Transverse colon (tissue), 4 donors: ENCODE results near the gene PLXNB2. TPM values are rescaled to one million over a fixed set of nuclear protein-coding genes. Genes with fewer than 3 reads are reported as not detected.
A peak's percentile ranks its signal among the peaks of the same experiment; 100 is the strongest.

Source experiments
- DNase-seq: peaks from one replicate; pipeline ENCODE4 v3.0.0-alpha.2; 2019
- H3K27ac ChIP-seq, 4 donors: fragments of 200-600 bp; sonication (generic); 2 replicates each; pipeline ENCODE4 v1.5.1; 2016 to 2018; ENCODE audit warnings: inconsistent platforms in 4 of 4
- H3K27me3 ChIP-seq: fragments of 200-600 bp; sonication (generic); 2 replicates; pipeline ENCODE4 v1.5.1; 2017; ENCODE audit warnings: inconsistent platforms
- H3K36me3 ChIP-seq, 4 donors: fragments of 200-600 bp; sonication (generic); 2 replicates each; pipeline ENCODE4 v1.5.1; 2017 to 2019; ENCODE audit warnings: inconsistent platforms in 4 of 4
- H3K4me1 ChIP-seq, 4 donors: fragments of 200-600 bp; sonication (generic); 2 replicates each; pipeline ENCODE4 v1.5.1; 2017 to 2020; ENCODE audit warnings: inconsistent platforms in 4 of 4
- H3K4me3 ChIP-seq, 4 donors: fragments of 200-600 bp; sonication (generic); 1 replicate in 1 of 4; 2 replicates in 3 of 4; pipeline versions ENCODE4 v1.5.1 to v1.6.1; 2017 to 2019; ENCODE audit warnings: inconsistent platforms in 4 of 4
- H3K9me3 ChIP-seq, 2 donors: fragments of 200-600 bp; sonication (generic); 2 replicates each; pipeline ENCODE4 v1.5.1; 2017 to 2019; ENCODE audit warnings: inconsistent platforms in 2 of 2
- EP300 ChIP-seq: sonication (generic); formaldehyde crosslinking; IDR thresholded peaks from one replicate; pipeline ENCODE4 v1.6.1; 2017; ENCODE audit warnings: antibody characterized with exemption, low read depth
- POLR2A ChIP-seq: fragments of 450-650 bp; IDR thresholded peaks from one replicate; pipeline ENCODE4 v1.6.1; 2016; ENCODE audit warnings: antibody characterized with exemption, mild to moderate bottlenecking, moderate library complexity
- POLR2AphosphoS5 ChIP-seq, 3 donors: sonication (generic); formaldehyde crosslinking; IDR thresholded peaks; one replicate each; pipeline ENCODE4 v1.6.1; 2016; ENCODE audit warnings: antibody characterized with exemption in 3 of 3
- WGBS, 2 donors: methylation state at CpG; one replicate each; pipeline ENCODE4 v1.1.5; 2018; ENCODE audit warnings: low coverage in 1 of 2; 5-methylcytosine and 5-hydroxymethylcytosine counted together
- in situ Hi-C, 4 donors: fragments of 200-750 bp; cut with MboI; loops; one replicate each; pipeline versions ENCODE4 v1.15.0 to v1.15.1; 2017; ENCODE audit warnings: low sequenced_read_pairs in 3 of 4, low pct_ligation_motif_present in 1 of 4, low pct_unique_long_range_greater_than_20kb in 1 of 4
- intact Hi-C: fragments of 100-400 bp; cut with DNase I; formaldehyde crosslinking; loops from one replicate; pipeline ENCODE4 v1.15.1; 2023; ENCODE audit warnings: low total_unique reads
- total RNA-seq, 4 donors: library from RNA; depleted of rRNA; stranded (reverse); fragments of >200 nt; gene quantifications; one replicate each; pipeline ENCODE4 v1.1.0, GENCODE V29; 2016
- TF ChIP-seq, protein P1 (sequence below), 5 experiments: fragments of 200-600 bp in 3 of 5; fragments of 450-650 bp in 2 of 5; sonication (generic) in 3 of 5; IDR thresholded peaks; 1 replicate in 2 of 5; 2 replicates in 3 of 5; pipeline ENCODE4 v1.5.1; 2016 to 2017; ENCODE audit warnings: antibody characterized with exemption in 5 of 5, inconsistent platforms in 3 of 5, mild to moderate bottlenecking in 2 of 5, moderate library complexity in 1 of 5

PLXNB2 gene
- total RNA-seq, 4 donors from 2014 or later, result 305 to 880 (median 460) TPM

DNA sequence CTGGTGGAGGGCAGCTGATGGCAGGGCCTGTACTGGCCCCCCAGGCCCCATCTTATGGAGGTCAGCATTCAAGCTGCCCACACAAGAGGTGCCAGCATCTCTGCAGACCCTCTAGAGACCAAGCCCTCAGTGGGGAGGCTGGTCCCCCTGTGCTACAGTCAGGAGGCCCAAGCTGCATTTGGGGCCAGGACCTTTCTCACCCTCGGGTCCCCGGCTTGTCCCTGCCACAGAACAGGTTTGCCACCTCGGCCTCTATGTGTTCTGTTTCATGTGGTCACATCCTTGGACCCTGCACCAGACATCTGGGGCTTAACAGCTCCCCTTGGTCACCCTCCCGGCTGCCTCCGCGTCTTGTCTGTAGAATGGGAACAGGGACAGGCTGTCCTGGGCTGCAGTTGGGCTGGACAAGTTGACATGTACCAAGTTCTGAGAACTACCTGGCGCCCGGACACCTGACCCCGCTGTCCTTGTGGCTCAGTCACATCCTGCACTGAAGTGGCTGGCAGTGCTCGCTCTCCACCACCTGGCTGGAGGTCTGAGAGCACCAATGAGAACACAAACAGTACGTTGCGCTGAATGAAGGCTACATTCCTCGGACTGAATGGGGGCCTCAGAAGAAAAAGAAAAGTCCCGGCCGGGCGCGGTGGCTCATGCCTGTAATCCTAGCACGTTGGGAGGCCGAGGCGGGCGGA, 2.7 kb upstream of the PLXNB2 start:
- Histone ChIP-seq H3K4me3 (no peak overlapping the region), H3K36me3 (no peaks in the 10 kb centered on the region), H3K4me1 (peaks cover 14 to 49% (median 36%) of the 10 kb centered on the region in 4 donors), H3K9me3 (no peaks in the 10 kb centered on the region), H3K27me3 (no peaks in the 10 kb centered on the region), H3K27ac (no peak overlapping the region)
- TF ChIP-seq POLR2AphosphoS5 (IDR thresholded peaks at IDR 0.05) (no peak), EP300 (no peak), POLR2A (no peak)
- TF ChIP-seq, protein P1, sequence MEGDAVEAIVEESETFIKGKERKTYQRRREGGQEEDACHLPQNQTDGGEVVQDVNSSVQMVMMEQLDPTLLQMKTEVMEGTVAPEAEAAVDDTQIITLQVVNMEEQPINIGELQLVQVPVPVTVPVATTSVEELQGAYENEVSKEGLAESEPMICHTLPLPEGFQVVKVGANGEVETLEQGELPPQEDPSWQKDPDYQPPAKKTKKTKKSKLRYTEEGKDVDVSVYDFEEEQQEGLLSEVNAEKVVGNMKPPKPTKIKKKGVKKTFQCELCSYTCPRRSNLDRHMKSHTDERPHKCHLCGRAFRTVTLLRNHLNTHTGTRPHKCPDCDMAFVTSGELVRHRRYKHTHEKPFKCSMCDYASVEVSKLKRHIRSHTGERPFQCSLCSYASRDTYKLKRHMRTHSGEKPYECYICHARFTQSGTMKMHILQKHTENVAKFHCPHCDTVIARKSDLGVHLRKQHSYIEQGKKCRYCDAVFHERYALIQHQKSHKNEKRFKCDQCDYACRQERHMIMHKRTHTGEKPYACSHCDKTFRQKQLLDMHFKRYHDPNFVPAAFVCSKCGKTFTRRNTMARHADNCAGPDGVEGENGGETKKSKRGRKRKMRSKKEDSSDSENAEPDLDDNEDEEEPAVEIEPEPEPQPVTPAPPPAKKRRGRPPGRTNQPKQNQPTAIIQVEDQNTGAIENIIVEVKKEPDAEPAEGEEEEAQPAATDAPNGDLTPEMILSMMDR (IDR thresholded peaks at IDR 0.05), result no peak
- WGBS, 2 donors, result 88% methylated on average over 21 of the region's 21 CpGs; no CpG with 5 or more reads in 1 of the 2 donors
- in situ Hi-C loops, result no loop called here
- no peak for DNase-seq
- intact Hi-C loops, result no loop called here

DNA sequence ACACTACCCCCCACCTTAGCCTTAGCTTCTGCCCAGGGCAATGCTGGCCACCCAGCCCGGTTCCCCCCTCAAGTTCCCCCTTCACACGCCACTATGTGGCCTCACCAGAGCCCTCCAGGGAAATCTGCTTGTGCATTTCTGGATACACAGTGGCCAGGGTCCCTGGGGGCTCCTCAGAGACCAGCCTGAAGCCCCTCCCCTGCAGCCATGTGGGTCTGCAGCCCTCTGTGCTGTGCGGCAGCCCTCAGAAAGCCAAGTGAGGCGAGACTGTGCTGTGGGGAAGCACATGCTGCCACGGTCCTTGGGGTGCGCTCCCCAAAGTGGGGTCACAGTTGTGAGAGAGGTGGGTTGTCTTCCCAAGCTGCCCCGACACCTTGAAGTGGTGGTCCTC, 2.1 kb upstream of the PLXNB2 start:
- no peak overlapping the region for H3K4me3 ChIP-seq
- WGBS, 2 donors, result 76% methylated on average over 6 of the region's 7 CpGs; no CpG with 5 or more reads in 1 of the 2 donors
- intact Hi-C loops, result no loop called here
- H3K36me3 ChIP-seq, result no peaks in the 10 kb centered on the region
- H3K27me3 ChIP-seq, result no peaks in the 10 kb centered on the region
- DNase-seq, result no peak
- peak overlapping the region; percentile 80 to 94 (median 84) for H3K27ac ChIP-seq
- H3K9me3 ChIP-seq, result no peaks in the 10 kb centered on the region
- H3K4me1 ChIP-seq, result peaks cover 20 to 49% (median 38%) of the 10 kb centered on the region in 4 donors
- in situ Hi-C loops, result no loop called here
- no peak for TF ChIP-seq POLR2A
- no peak for TF ChIP-seq EP300
- TF ChIP-seq, protein P1 (IDR thresholded peaks at IDR 0.05), result no peak
- no peak for TF ChIP-seq POLR2AphosphoS5 (IDR thresholded peaks at IDR 0.05)

DNA sequence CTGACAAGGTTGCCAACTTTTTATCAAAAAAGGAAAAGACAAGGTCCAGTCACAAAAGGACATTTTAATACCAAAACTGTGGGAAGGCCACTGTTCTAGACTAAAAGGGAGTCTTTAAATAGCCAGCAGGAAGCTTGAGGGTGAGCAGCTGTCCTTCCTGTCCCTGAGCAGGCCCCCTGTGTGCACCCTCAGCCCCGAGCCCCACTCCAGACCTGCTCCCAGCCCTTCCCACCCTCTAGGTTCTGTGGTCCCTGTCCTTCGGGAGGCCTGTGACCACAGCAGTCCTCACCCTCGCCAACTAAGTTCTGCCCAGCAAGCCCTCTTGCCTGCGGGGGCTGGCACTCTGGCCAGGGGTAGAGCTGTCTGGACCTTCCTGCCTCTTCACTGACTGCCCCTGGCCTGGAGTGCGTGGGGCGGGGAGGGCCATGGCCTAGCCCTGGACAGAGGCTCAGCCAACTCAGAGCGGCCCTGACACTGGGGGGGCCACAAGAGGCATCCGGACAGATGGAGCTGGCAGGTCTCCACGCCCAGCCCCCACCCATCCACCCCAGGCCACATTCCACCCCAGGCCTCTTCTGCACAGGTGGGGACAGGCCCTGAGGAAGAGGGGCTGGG, 1.6 kb upstream of the PLXNB2 start:
- Histone ChIP-seq H3K4me1 (peaks cover 24 to 50% (median 39%) of the 10 kb centered on the region in 4 donors), H3K4me3 (no peak overlapping the region), H3K27me3 (no peaks in the 10 kb centered on the region), H3K36me3 (no peaks in the 10 kb centered on the region), H3K9me3 (no peaks in the 10 kb centered on the region), H3K27ac (peak overlapping the region; percentile 80 to 94 (median 84))
- in situ Hi-C loops, result no loop called here
- 67% methylated on average over 9 of the region's 9 CpGs; no CpG with 5 or more reads in 1 of the 2 donors for WGBS, 2 donors
- intact Hi-C loops, result no loop called here
- no peak for DNase-seq
- TF ChIP-seq POLR2A (no peak), POLR2AphosphoS5 (IDR thresholded peaks at IDR 0.05) (no peak), EP300 (no peak)
- TF ChIP-seq, protein P1 (IDR thresholded peaks at IDR 0.05), result no peak

DNA sequence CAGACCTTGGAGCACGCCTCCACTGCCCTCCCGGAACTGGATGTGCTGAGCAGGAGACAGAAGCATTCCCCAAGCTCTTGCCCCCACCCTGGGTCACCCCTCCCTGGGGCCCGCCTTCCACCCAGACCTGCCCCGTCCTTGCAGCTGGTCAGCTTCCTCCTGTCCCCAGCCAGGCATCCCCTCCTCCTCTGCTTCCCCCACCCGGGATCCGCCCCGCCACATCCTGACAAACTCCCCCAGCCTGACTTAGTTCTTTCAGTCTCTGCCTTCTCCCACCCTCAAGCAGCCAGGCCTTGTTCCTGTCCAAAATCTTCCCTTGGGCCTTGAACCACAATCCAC, 1.1 kb upstream of the PLXNB2 start:
- 40% methylated on average over 4 of the region's 7 CpGs; no CpG with 5 or more reads in 1 of the 2 donors for WGBS, 2 donors
- Histone ChIP-seq H3K9me3 (no peaks in the 10 kb centered on the region), H3K4me1 (peaks cover 24 to 50% (median 40%) of the 10 kb centered on the region in 4 donors), H3K27me3 (no peaks in the 10 kb centered on the region), H3K27ac (peak overlapping the region; percentile 80 to 94 (median 84)), H3K36me3 (no peaks in the 10 kb centered on the region), H3K4me3 (no peak overlapping the region)
- DNase-seq, result peak; percentile 78
- in situ Hi-C loops, result no loop called here
- intact Hi-C loops, result no loop called here
- TF ChIP-seq EP300 (no peak), POLR2AphosphoS5 (IDR thresholded peaks at IDR 0.05) (peak; percentile 28 to 36 (median 35)), POLR2A (peak; percentile 32)
- TF ChIP-seq, protein P1 (IDR thresholded peaks at IDR 0.05), result no peak
